HL-60 (cell line): ENCODE measurements around the gene APC2.

Experiments
- DNase-seq, 2 experiments: peaks; one replicate each; pipeline ENCODE4 v3.0.0-alpha.2; 2010 to 2020; ENCODE audit warnings: low read depth in 1 of 2, low spot score in 1 of 2
- H3K27ac ChIP-seq: fragments of 250-450 bp; sonication (Bioruptor Pico); replicated peaks from 2 replicates; pipeline ENCODE4 v1.5.1; 2020; ENCODE audit warnings: mild to moderate bottlenecking, moderate library complexity
- H3K27me3 ChIP-seq: fragments of 250-450 bp; sonication (Bioruptor Pico); 2 replicates; pipeline ENCODE4 v1.5.1; 2021; ENCODE audit warnings: mild to moderate bottlenecking, moderate library complexity; ENCODE audit not compliant: insufficient read depth, poor library complexity, severe bottlenecking
- H3K4me3 ChIP-seq: replicated peaks from 2 replicates; pipeline ENCODE4 v1.5.1; 2011; ENCODE audit warnings: mild to moderate bottlenecking, control low read depth, low read length; ENCODE audit not compliant: insufficient read depth
- CTCF ChIP-seq: IDR thresholded peaks from one replicate; pipeline ENCODE4 v1.5.1; 2011; ENCODE audit warnings: low read length, control low read depth, inconsistent platforms; ENCODE audit not compliant: insufficient read depth
- GABPA ChIP-seq: IDR thresholded peaks from 2 replicates; pipeline ENCODE4 v1.6.1; 2012; ENCODE audit warnings: low read depth
- POLR2AphosphoS5 ChIP-seq: IDR thresholded peaks from 2 replicates; pipeline ENCODE4 v1.6.1; 2012; ENCODE audit warnings: low read depth
- REST ChIP-seq: IDR thresholded peaks from 2 replicates; pipeline ENCODE4 v1.6.1; 2012; ENCODE audit warnings: low read depth; ENCODE audit not compliant: insufficient replicate concordance
- SPI1 ChIP-seq: IDR thresholded peaks from 2 replicates; pipeline ENCODE4 v1.6.1; 2012; ENCODE audit warnings: low read depth, mild to moderate bottlenecking, borderline replicate concordance

The APC2 gene

GRCh38 chr19:1441677-1442438 lies 8.1 kb upstream of the APC2 start:
- Histone ChIP-seq H3K27me3 (peaks cover 7% of the 10 kb centered on the region), H3K4me3 (no peak overlapping the region), H3K27ac (no peak overlapping the region)
- no peak for DNase-seq
- no peak for TF ChIP-seq REST
- TF ChIP-seq POLR2AphosphoS5: 0 out of 2 replicates have a peak, but pooled peaks have one; percentile 16
- TF ChIP-seq GABPA: no peak

GRCh38 chr19:1445185-1445931 lies 4.6 kb upstream of the APC2 start:
- Histone ChIP-seq H3K27ac (no peak overlapping the region), H3K27me3 (peaks cover 34% of the 10 kb centered on the region), H3K4me3 (no peak overlapping the region; the same call in 1 of the 2 replicates)
- DNase-seq: peak in 1 of 2 experiments; percentile 50
- peak; percentile 41 for TF ChIP-seq CTCF
- no peak for TF ChIP-seq REST

GRCh38 chr19:1445932-1446712 lies 3.8 kb upstream of the APC2 start:
- H3K27ac ChIP-seq: no peak overlapping the region
- DNase-seq: no peak
- TF ChIP-seq GABPA (no peak), REST (no peak), SPI1 (no peak), CTCF (no peak), POLR2AphosphoS5 (no peak)
- H3K4me3 ChIP-seq: no peak overlapping the region
- H3K27me3 ChIP-seq: peaks cover 41% of the 10 kb centered on the region
